Measurements from ENCODE around the gene LTB4R2.

DNA sequence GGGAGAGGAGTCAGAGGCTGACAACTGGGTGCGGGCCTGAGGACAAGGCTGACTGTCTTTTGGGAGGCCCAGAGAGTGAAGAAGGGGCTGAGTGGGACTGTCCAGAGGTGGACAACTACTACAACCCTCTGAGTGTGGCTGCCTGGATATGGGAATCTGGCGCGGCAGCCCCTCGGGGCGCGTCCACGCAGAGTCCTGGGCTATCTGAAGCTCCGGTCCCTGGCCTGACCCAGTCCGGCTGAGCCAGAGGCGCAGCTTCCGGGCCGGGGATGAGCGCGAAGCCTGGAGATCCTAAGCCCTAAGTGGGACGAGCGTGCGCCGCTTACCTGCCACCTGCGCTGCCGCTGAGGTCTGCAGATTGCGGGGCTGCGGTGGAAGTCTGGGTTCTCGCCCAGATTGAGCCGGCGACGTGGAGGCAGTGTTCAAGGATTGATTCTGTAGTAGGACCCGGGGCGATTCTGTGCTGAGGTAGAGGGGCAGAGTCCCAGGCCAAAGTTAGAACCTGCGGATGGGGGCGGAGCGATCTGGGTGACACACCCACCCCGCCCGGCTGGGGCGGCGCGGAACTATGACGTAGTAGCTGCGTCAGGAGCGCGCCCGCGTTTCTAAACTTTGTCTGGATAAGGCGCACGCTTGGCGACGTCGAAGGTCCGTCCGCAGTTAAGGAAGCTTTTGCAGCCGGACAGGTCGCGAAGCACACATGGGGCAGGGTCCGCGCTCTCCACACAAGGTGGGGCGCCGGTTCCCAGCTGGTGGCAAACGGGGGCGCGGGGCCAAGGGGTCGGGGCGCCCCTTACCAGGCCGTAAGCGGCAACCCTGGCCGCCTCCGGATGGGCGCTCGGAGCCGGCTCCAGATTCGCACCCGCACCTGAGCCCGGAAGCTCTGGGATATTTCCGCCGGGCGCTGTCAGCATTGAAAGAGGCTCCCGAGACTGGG is 10.4 kb upstream of the LTB4R2 start, which contains the start of the genes DHRS1 and NOP9:
- TF ChIP-seq, protein P1, sequence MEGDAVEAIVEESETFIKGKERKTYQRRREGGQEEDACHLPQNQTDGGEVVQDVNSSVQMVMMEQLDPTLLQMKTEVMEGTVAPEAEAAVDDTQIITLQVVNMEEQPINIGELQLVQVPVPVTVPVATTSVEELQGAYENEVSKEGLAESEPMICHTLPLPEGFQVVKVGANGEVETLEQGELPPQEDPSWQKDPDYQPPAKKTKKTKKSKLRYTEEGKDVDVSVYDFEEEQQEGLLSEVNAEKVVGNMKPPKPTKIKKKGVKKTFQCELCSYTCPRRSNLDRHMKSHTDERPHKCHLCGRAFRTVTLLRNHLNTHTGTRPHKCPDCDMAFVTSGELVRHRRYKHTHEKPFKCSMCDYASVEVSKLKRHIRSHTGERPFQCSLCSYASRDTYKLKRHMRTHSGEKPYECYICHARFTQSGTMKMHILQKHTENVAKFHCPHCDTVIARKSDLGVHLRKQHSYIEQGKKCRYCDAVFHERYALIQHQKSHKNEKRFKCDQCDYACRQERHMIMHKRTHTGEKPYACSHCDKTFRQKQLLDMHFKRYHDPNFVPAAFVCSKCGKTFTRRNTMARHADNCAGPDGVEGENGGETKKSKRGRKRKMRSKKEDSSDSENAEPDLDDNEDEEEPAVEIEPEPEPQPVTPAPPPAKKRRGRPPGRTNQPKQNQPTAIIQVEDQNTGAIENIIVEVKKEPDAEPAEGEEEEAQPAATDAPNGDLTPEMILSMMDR (IDR thresholded peaks at IDR 0.05): peak in 1 of 6 experiments; percentile 9
- TF ChIP-seq POLR2A (IDR thresholded peaks at IDR 0.05): peak in 3 of 4 donors; percentile 23 to 75 (median 72)
- TF ChIP-seq POLR2AphosphoS5 (IDR thresholded peaks at IDR 0.05): peak; percentile 92 to 94
